CD4-positive, CD25-positive, alpha-beta regulatory T cell (primary cell): ENCODE data around the gene P3H2. TPM values are rescaled to one million over a fixed set of nuclear protein-coding genes. Genes with fewer than 3 reads are reported as not detected.
"Not testable (repeated sequence)": the region's sequence is repeated elsewhere in the genome, so short reads cannot be mapped to it uniquely, and the experiment has no call there.

ENCODE experiments used
- ATAC-seq, 2 donors: fragments of 150-1000 bp; cut with Tn5 transposase; one replicate each; pipeline ENCODE4 v1.10.0; 2021; ENCODE audit warnings: low read depth in 2 of 2, moderate number of reproducible peaks in 2 of 2, moderate library complexity in 1 of 2
- DNase-seq, 3 donors: peaks; one replicate each; pipeline versions ENCODE4 v3.0.0 to v3.0.0-alpha.2; 2012 to 2022; ENCODE audit warnings: mixed read lengths in 1 of 3
- H3K27ac ChIP-seq: one replicate; pipeline ENCODE4 v1.7.0; 2013; ENCODE audit warnings: mild to moderate bottlenecking, low read length; ENCODE audit not compliant: insufficient read depth, poor library complexity, severe bottlenecking
- H3K27me3 ChIP-seq: one replicate; pipeline ENCODE4 v1.7.0; 2013; ENCODE audit warnings: low read length; ENCODE audit not compliant: control insufficient read depth, insufficient read depth
- H3K36me3 ChIP-seq: one replicate; pipeline ENCODE4 v1.7.0; 2013; ENCODE audit warnings: mild to moderate bottlenecking, low read length, moderate library complexity; ENCODE audit not compliant: control insufficient read depth, insufficient read depth
- H3K4me1 ChIP-seq: 2 replicates; pipeline ENCODE4 v1.7.0; 2013; ENCODE audit warnings: mild to moderate bottlenecking, low read length; ENCODE audit not compliant: insufficient read depth, control insufficient read depth, poor library complexity, severe bottlenecking
- H3K4me3 ChIP-seq: one replicate; pipeline ENCODE4 v1.7.0; 2013; ENCODE audit warnings: low read depth, mild to moderate bottlenecking, low read length, moderate library complexity
- H3K9me3 ChIP-seq, 2 experiments: 1 replicate in 1 of 2; 2 replicates in 1 of 2; pipeline ENCODE4 v1.7.0; 2013; ENCODE audit warnings: low read length in 2 of 2, mild to moderate bottlenecking in 1 of 2, moderate library complexity in 1 of 2; ENCODE audit not compliant: control insufficient read depth in 2 of 2
- H3K27ac Mint-ChIP-seq, 3 donors: one replicate each; pipeline ENCODE4 v1.8.0; 2020 to 2022; ENCODE audit warnings: mild to moderate bottlenecking in 3 of 3, mixed read lengths in 3 of 3, moderate library complexity in 2 of 3
- H3K27me3 Mint-ChIP-seq: one replicate; pipeline ENCODE4 v1.8.0; 2022; ENCODE audit warnings: mild to moderate bottlenecking, mixed read lengths
- H3K36me3 Mint-ChIP-seq: one replicate; pipeline ENCODE4 v1.8.0; 2020; ENCODE audit warnings: mixed read lengths
- H3K4me1 Mint-ChIP-seq, 4 donors: one replicate each; pipeline ENCODE4 v1.8.0; 2020 to 2022; ENCODE audit warnings: mixed read lengths in 4 of 4, mild to moderate bottlenecking in 1 of 4
- H3K4me3 Mint-ChIP-seq, 4 donors: one replicate each; pipeline ENCODE4 v1.8.0; 2020 to 2022; ENCODE audit warnings: mild to moderate bottlenecking in 4 of 4, mixed read lengths in 4 of 4, moderate library complexity in 3 of 4
- H3K9me3 Mint-ChIP-seq, 7 donors: one replicate each; pipeline ENCODE4 v1.8.0; 2020 to 2022; ENCODE audit warnings: mixed read lengths in 7 of 7, mild to moderate bottlenecking in 3 of 7, moderate library complexity in 2 of 7
- polyA plus RNA-seq, 4 donors: library from polyadenylated mRNA; unstranded; fragments of 300-500 nt; fragmentation: Illumina TruSeq; gene quantifications; one replicate each; pipeline ENCODE4 v1.2.3, GENCODE V29; 2021
- total RNA-seq: library from RNA; stranded (reverse); gene quantifications from one replicate; pipeline ENCODE4 v1.2.3, GENCODE V29; 2022

Gene P3H2
- not detected for total RNA-seq
- polyA plus RNA-seq: not detected

GRCh38 chr3:190120269-190121060 lies at the start of gene P3H2:
P3H2 (minus strand) TSS chr3:190120897; CDS start chr3:190120731, 166 bp downstream.
- peak in 1 of 2 donors; percentile 37 for ATAC-seq
- Histone ChIP-seq H3K4me1 (peaks cover 9% of the 10 kb centered on the region), H3K4me3 (no peak within 1 kb of the TSS), H3K36me3 (no peaks in the 10 kb centered on the region), H3K27me3 (peaks cover 19% of the 10 kb centered on the region), H3K9me3 (no peaks in the 10 kb centered on the region), H3K27ac (no peak within 1 kb of the TSS)
- H3K27ac Mint-ChIP-seq: no peak within 1 kb of the TSS
- peak within 1 kb of the TSS in 2 of 4 donors; percentile 52 to 84 for H3K4me3 Mint-ChIP-seq
- peaks cover 0 to 5% (median 0%) of the 10 kb centered on the region in 7 donors for H3K9me3 Mint-ChIP-seq
- peaks cover 0 to 9% (median 3%) of the 10 kb centered on the region in 4 donors for H3K4me1 Mint-ChIP-seq
- H3K36me3 Mint-ChIP-seq: no peaks in the 10 kb centered on the region
- peak in 1 of 3 donors; percentile 6 for DNase-seq
- peaks cover 52% of the 10 kb centered on the region for H3K27me3 Mint-ChIP-seq

GRCh38 chr3:190169877-190170276 lies 49.2 kb upstream of the P3H2 start:
- peak overlapping the region in 1 of 3 donors; percentile 2 for H3K27ac Mint-ChIP-seq
- Histone ChIP-seq H3K9me3 (no peaks in the 10 kb centered on the region), H3K27me3 (peaks cover 2% of the 10 kb centered on the region), H3K4me1 (no peaks in the 10 kb centered on the region), H3K36me3 (no peaks in the 10 kb centered on the region), H3K4me3 (peak overlapping the region; percentile 77), H3K27ac (no peak overlapping the region)
- H3K4me1 Mint-ChIP-seq: peaks cover 0 to 12% (median 10%) of the 10 kb centered on the region in 4 donors
- no peaks in the 10 kb centered on the region for H3K36me3 Mint-ChIP-seq
- peaks cover 0 to 4% (median 0%) of the 10 kb centered on the region in 7 donors for H3K9me3 Mint-ChIP-seq
- peaks cover 25% of the 10 kb centered on the region for H3K27me3 Mint-ChIP-seq
- peak overlapping the region in 3 of 4 donors; percentile 32 to 46 (median 34) for H3K4me3 Mint-ChIP-seq
- DNase-seq (peak in 1 of 3 donors; percentile 30), ATAC-seq (no peak)

- Histone ChIP-seq H3K27ac (no peak overlapping the region), H3K27me3 (peaks cover 2% of the 10 kb centered on the region), H3K36me3 (no peaks in the 10 kb centered on the region), H3K9me3 (no peaks in the 10 kb centered on the region), H3K4me1 (no peaks in the 10 kb centered on the region), H3K4me3 (peak overlapping the region; percentile 77)
- Mint-ChIP-seq H3K4me1 (peaks cover 0 to 12% (median 10%) of the 10 kb centered on the region in 4 donors), H3K27me3 (peaks cover 21% of the 10 kb centered on the region), H3K27ac (peak overlapping the region in 1 of 3 donors; percentile 7), H3K9me3 (peaks cover 0 to 2% (median 0%) of the 10 kb centered on the region in 7 donors), H3K4me3 (peak overlapping the region in 2 of 4 donors; percentile 32 to 46), H3K36me3 (no peaks in the 10 kb centered on the region)
- no peak for DNase-seq
- no peak for ATAC-seq
These were observed 48.5 kb upstream of the P3H2 start for GRCh38 chr3:190169243-190169642.

- ATAC-seq (no peak), DNase-seq (no peak)
- Mint-ChIP-seq H3K27me3 (peaks cover 21% of the 10 kb centered on the region), H3K4me1 (peaks cover 0 to 12% (median 10%) of the 10 kb centered on the region in 4 donors), H3K27ac (no peak overlapping the region), H3K9me3 (peaks cover 0 to 2% (median 0%) of the 10 kb centered on the region in 7 donors), H3K36me3 (no peaks in the 10 kb centered on the region), H3K4me3 (no peak overlapping the region)
- Histone ChIP-seq H3K27me3 (peaks cover 2% of the 10 kb centered on the region), H3K36me3 (no peaks in the 10 kb centered on the region), H3K4me1 (no peaks in the 10 kb centered on the region), H3K9me3 (no peaks in the 10 kb centered on the region), H3K27ac (no peak overlapping the region), H3K4me3 (no peak overlapping the region)
These were observed 47.4 kb upstream of the P3H2 start for GRCh38 chr3:190167936-190168680.

- ATAC-seq (no peak), DNase-seq (no peak)
- Histone ChIP-seq H3K36me3 (no peaks in the 10 kb centered on the region), H3K27me3 (no peaks in the 10 kb centered on the region), H3K9me3 (no peaks in the 10 kb centered on the region), H3K27ac (no peak overlapping the region), H3K4me3 (no peak overlapping the region), H3K4me1 (no peaks in the 10 kb centered on the region)
- Mint-ChIP-seq H3K9me3 (peaks cover 0 to 2% (median 0%) of the 10 kb centered on the region in 7 donors), H3K4me3 (no peak overlapping the region), H3K27ac (no peak overlapping the region), H3K27me3 (peaks cover 17% of the 10 kb centered on the region), H3K36me3 (no peaks in the 10 kb centered on the region), H3K4me1 (peaks cover 0 to 12% (median 10%) of the 10 kb centered on the region in 4 donors)
These were observed 46.3 kb upstream of the P3H2 start for GRCh38 chr3:190166948-190167347.

- H3K9me3 ChIP-seq: no peaks in the 10 kb centered on the region
- Mint-ChIP-seq H3K9me3 (peaks cover 0 to 3% (median 0%) of the 10 kb centered on the region in 7 donors), H3K27ac (peak overlapping the region in 1 of 3 donors; percentile 9), H3K4me3 (no peak overlapping the region), H3K4me1 (peaks cover 0 to 10% (median 9%) of the 10 kb centered on the region in 4 donors), H3K36me3 (no peaks in the 10 kb centered on the region), H3K27me3 (peaks cover 14% of the 10 kb centered on the region)
- H3K36me3 ChIP-seq: no peaks in the 10 kb centered on the region
- H3K27ac ChIP-seq: no peak overlapping the region
- ATAC-seq: no peak
- DNase-seq: no peak
- no peak overlapping the region for H3K4me3 ChIP-seq
- H3K4me1 ChIP-seq: no peaks in the 10 kb centered on the region
- H3K27me3 ChIP-seq: no peaks in the 10 kb centered on the region
These were observed 44.6 kb upstream of the P3H2 start for GRCh38 chr3:190165253-190165652.

GRCh38 chr3:190162013-190162412 lies 41.3 kb upstream of the P3H2 start:
- H3K4me3 Mint-ChIP-seq, H3K36me3 ChIP-seq, H3K27ac ChIP-seq, H3K27ac Mint-ChIP-seq, H3K36me3 Mint-ChIP-seq, H3K9me3 ChIP-seq, H3K27me3 ChIP-seq, H3K4me1 ChIP-seq, H3K4me3 ChIP-seq, DNase-seq, ATAC-seq, H3K9me3 Mint-ChIP-seq, H3K27me3 Mint-ChIP-seq, H3K4me1 Mint-ChIP-seq: not testable (repeated sequence)
